ENCODE results near the gene NFRKB. TPM values are rescaled to one million over a fixed set of nuclear protein-coding genes. Genes with fewer than 3 reads are reported as not detected.
"Not testable (repeated sequence)": the region's sequence is repeated elsewhere in the genome, so short reads cannot be mapped to it uniquely, and the experiment has no call there.

NFRKB gene
- polyA plus RNA-seq, 1 donor = 56.1 TPM

GRCh38 chr11:129894278-129895125, 876 bp downstream of the NFRKB start:
- peak; percentile 15 for DNase-seq

- no peak for DNase-seq
These were observed 6.9 kb downstream of the NFRKB start for GRCh38 chr11:129888451-129888850.

- DNase-seq = no peak
These were observed 10.0 kb downstream of the NFRKB start for GRCh38 chr11:129885381-129885780.

- no peak for DNase-seq
These were observed 10.8 kb downstream of the NFRKB start for GRCh38 chr11:129884581-129884980.

GRCh38 chr11:129881570-129882170, 13.7 kb downstream of the NFRKB start:
- no peak for DNase-seq

GRCh38 chr11:129880311-129880710, 15.1 kb downstream of the NFRKB start:
- DNase-seq = no peak

GRCh38 chr11:129871914-129872313, 23.5 kb downstream of the NFRKB start:
- DNase-seq = no peak

- DNase-seq = not testable (repeated sequence)
These were observed 26.8 kb downstream of the NFRKB start for GRCh38 chr11:129868626-129869025.

- peak; percentile 24 for DNase-seq
These were observed 29.1 kb downstream of the NFRKB start for GRCh38 chr11:129866311-129866710.

- no peak for DNase-seq
These were observed 29.7 kb downstream of the NFRKB start for GRCh38 chr11:129865701-129866100.

GRCh38 chr11:129864811-129865210, 30.6 kb downstream of the NFRKB start:
- DNase-seq = no peak

- DNase-seq = peak; percentile 87
These were observed 33.5 kb downstream of the NFRKB start for GRCh38 chr11:129861702-129862522.

- no peak for DNase-seq
These were observed 39.3 kb downstream of the NFRKB start for GRCh38 chr11:129856036-129856435.

- DNase-seq = no peak
These were observed 40.3 kb downstream of the NFRKB start for GRCh38 chr11:129855086-129855485.

- no peak for DNase-seq
These were observed 41.1 kb downstream of the NFRKB start for GRCh38 chr11:129854232-129854805.

- DNase-seq = peak; percentile 26
These were observed 41.7 kb downstream of the NFRKB start for GRCh38 chr11:129853518-129854231.

- DNase-seq = no peak
These were observed 43.1 kb downstream of the NFRKB start for GRCh38 chr11:129852125-129852740.

- no peak for DNase-seq
These were observed 45.8 kb downstream of the NFRKB start for GRCh38 chr11:129849447-129850130.

GRCh38 chr11:129847361-129847760, 48.0 kb downstream of the NFRKB start:
- not testable (repeated sequence) for DNase-seq

- no peak for DNase-seq
These were observed 48.7 kb downstream of the NFRKB start for GRCh38 chr11:129846508-129847335.
